NOMO-1 (cell line): ENCODE measurements around the gene SEC22A.

Experiments
- DNase-seq, 2 experiments: peaks; one replicate each; lab custom pipeline; 2025; ENCODE audit not compliant: unreplicated experiment in 2 of 2; lab: John Stamatoyannopoulos, UW

Gene SEC22A, protein sequence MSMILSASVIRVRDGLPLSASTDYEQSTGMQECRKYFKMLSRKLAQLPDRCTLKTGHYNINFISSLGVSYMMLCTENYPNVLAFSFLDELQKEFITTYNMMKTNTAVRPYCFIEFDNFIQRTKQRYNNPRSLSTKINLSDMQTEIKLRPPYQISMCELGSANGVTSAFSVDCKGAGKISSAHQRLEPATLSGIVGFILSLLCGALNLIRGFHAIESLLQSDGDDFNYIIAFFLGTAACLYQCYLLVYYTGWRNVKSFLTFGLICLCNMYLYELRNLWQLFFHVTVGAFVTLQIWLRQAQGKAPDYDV

GRCh38 chr3:123201557-123202427 lies at the start of gene SEC22A:
SEC22A (plus strand) TSS chr3:123201943; CDS start chr3:123209218, 7,275 bp downstream.
- DNase-seq: peak; percentile 93 to 94

GRCh38 chr3:123152687-123153086 lies 49.1 kb upstream of the SEC22A start:
- DNase-seq: no peak

DNA sequence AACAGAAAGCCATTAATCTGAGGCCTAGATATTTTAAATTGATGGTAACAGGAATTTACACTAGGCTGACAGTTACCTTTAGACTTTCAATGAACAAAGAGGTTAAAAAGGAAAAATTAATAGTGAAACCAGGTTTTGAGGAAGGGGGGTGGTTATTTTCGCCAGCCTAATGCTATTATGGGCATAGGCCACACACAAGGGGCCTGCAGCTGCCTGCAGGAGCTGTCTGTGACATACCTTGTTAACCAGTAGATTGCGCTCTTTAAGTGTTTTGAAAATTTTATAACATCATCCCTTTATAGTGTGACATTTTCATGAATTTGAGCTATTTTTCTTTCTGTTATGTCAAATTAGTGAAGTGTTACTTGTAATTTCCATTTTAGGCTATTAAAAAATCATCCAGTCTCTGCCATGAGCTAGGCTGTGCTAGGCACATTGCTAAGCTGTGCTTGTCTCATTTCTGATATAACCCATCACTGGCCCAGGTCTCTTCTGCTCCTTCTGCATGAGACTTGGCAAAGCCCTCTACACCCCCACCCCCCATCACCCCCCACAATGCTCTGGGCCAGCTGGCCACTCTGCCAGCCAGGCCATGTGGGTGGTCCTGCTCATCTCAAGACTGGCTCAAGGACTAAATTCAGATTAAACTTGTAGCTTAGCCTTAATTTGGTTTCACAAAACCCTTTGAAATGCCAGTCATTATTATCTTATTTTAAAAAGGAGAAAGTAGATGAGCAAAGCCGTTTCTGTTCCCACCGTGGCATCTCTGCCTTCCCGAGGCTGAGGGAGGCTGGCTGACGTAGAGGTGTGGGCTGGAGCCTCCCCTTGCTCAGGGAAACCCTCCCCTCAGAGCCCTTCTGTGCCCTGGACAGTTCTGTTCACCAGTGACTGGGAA lies 48.4 kb upstream of the SEC22A start:
- no peak for DNase-seq

DNA sequence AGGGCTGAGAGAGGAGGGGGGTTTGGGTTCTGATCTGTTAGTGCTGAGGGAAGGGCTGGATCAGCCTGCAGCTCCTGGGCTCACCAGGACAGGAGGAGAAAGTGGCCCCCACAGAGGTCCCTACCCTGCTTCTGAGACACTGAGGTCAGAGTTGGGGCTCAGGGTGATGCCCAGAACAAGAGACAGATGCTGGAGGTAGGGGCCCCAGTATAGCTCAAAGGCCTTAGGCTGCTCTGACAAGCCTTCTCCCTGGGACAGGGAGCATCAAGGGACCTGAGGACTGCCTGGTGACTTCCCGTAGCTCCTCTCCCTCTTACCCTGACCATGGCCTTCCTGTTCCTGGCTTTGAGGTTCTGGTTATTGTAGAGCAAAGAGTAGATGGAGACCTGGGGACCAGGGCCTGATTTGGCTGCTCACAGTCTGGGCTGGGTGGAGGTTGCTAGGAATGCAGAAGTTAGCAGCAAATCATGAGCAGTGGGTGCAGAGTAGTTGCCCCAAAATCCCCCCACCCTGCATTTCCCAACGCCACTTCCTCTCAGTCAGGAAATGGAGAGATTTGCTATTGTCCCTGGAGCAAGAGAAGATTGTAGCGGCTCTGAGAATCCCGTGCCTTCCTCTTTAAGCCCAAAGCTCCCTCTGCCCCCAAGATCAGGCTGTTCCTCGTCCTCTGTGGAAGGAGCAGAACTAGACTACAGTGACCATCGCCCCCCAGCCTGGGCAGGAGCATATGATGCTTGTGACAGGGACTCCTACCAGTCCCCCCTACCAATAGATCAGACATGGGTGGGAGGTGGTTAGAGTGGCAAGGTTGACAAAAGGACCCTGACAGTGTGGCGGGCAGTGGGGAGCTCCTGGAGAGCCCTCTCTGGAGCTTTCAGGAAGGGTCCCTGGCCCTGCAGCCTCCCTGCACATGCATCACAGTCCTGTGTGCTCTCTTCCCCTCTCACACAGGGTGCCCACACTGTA lies 47.4 kb upstream of the SEC22A start:
- no peak for DNase-seq

DNA sequence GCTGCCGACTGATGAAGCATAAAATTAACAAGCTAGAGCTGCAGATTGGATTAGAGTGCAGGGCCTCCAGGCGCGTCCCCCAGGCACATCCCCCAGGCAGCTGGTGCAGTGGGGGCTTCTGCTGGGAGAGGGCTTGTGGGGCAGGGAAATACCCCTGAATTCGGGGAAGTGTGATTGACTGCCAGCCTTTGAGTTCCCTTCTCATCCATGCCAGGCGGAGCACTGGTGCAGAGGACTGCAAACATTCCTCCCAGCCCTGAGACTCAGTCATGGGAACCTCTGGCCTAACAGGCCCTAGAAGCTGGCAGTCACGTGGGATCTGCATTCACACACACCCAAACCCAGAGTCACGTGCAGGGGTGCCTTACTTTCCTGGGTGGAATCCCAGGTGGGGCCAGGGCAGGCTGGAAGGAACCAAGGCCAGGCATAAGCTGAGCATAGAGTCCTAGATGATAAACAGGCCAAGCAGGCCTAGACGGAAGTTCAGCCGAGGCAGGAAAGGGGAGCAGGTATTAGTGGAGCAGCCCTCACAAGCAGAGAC lies 46.2 kb upstream of the SEC22A start:
- DNase-seq: no peak

- no peak for DNase-seq
Observed at GRCh38 chr3:123156276-123156995, 45.3 kb upstream of the SEC22A start.

GRCh38 chr3:123157209-123157597 lies 44.5 kb upstream of the SEC22A start:
- DNase-seq: no peak

GRCh38 chr3:123157598-123158287 lies 44.0 kb upstream of the SEC22A start:
- no peak for DNase-seq

GRCh38 chr3:123158330-123158729 lies 43.4 kb upstream of the SEC22A start:
- no peak for DNase-seq

DNA sequence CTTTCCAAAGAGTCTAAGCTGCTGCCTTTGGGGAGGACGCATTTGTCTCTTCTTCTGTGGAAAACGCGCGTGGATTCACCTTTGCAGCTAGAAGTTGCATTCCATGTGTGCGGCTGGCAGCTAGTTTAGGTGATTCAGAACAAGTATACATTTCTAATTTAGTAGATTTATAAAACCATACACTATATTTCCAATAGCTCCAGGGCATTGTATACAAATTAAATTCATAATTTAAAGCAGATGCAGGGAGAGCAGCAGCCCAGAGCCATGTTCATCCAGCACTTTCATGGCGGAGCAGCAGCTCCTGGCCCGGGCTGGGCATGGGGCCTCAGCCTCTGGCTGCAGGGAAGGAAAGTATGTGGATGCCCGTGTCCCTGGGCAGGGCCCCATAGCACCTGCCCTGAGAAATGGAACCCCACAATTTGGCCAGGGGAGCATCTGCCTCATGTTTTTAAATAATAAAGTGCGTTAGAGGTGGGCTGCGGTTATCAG lies 42.8 kb upstream of the SEC22A start:
- DNase-seq: no peak

GRCh38 chr3:123159926-123160635 lies 41.7 kb upstream of the SEC22A start:
- no peak for DNase-seq

GRCh38 chr3:123161167-123161566 lies 40.6 kb upstream of the SEC22A start:
- DNase-seq: no peak

GRCh38 chr3:123163141-123163540 lies 38.6 kb upstream of the SEC22A start:
- DNase-seq: no peak

DNA sequence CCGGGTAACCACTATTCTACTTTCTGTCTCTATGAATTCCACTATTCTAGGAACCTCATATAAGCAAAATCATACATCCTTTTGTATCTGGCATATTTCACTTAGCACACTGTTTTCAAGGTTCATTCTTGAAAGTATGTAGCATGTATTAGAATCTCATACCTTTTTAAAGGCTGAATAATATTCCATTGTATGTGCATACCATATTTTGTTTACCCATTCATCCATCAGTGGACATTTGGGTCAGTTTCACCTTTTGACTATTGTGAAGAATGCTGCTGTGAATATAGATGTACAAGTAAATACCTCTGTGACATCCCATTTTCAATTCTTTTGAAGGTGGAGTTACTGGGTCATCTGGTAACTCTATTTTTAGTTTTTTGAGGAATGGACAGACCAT lies 36.6 kb upstream of the SEC22A start:
- no peak for DNase-seq

DNA sequence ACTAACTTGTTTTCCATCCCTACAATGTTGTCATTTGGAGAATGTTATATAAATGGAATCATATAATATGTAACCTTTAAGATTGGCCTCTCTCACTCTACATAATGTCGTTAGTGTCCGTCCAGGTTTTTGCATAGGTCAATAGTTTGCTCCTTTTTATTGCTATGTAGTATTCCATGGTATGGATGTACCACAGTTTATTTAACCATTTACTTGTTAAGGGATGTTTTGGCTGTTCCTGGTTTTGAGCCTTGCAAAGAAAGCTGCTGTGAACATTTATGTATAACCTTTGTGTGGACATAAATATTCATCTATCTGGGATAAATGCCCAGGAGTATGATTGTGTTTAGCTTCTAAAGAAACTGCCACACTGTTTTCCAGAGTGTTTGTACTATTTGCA lies 34.1 kb upstream of the SEC22A start:
- DNase-seq: no peak

GRCh38 chr3:123168122-123168521 lies 33.6 kb upstream of the SEC22A start:
- no peak for DNase-seq

- no peak for DNase-seq
Observed at GRCh38 chr3:123168605-123169004, 33.1 kb upstream of the SEC22A start.

- no peak for DNase-seq
Observed at GRCh38 chr3:123169492-123169929, 32.2 kb upstream of the SEC22A start.
